HK-2 (cell line): Measurements from ENCODE around the gene ZNF616.
A peak's percentile ranks its signal among the peaks of the same experiment; 100 is the strongest.
"Not testable (repeated sequence)": the region's sequence is repeated elsewhere in the genome, so short reads cannot be mapped to it uniquely, and the experiment has no call there.

Experiments used
- DNase-seq: peaks from one replicate; pipeline ENCODE4 v3.0.0-alpha.2; 2018; ENCODE audit not compliant: unreplicated experiment

ZNF616 gene

GRCh38 chr19:52110780-52111179, 29.0 kb downstream of the ZNF616 start:
- DNase-seq, result no peak

- DNase-seq, result no peak
Measured at GRCh38 chr19:52102782-52103181, 37.0 kb downstream of the ZNF616 start.

- no peak for DNase-seq
Measured at GRCh38 chr19:52101866-52102562, 37.7 kb downstream of the ZNF616 start.

GRCh38 chr19:52099497-52100138, 40.1 kb downstream of the ZNF616 start:
- no peak for DNase-seq

GRCh38 chr19:52096416-52096815, 43.3 kb downstream of the ZNF616 start:
- not testable (repeated sequence) for DNase-seq

- DNase-seq, result peak; percentile 95
Measured at GRCh38 chr19:52095172-52096014, 44.3 kb downstream of the ZNF616 start, which contains the start of gene ZNF841. ZNF841 (minus strand) TSS chr19:52095765; CDS start chr19:52084801, 10,964 bp downstream.

- no peak for DNase-seq
Measured at GRCh38 chr19:52094526-52095130, 45.1 kb downstream of the ZNF616 start.

GRCh38 chr19:52086481-52086880, 53.3 kb downstream of the ZNF616 start:
- no peak for DNase-seq

- DNase-seq, result no peak
Measured at GRCh38 chr19:52070496-52070895, 69.2 kb downstream of the ZNF616 start.

- DNase-seq, result no peak
Measured at GRCh38 chr19:52069653-52070052, 70.1 kb downstream of the ZNF616 start.

GRCh38 chr19:52066258-52066863, 73.4 kb downstream of the ZNF616 start:
- no peak for DNase-seq

GRCh38 chr19:52065399-52065798, 74.3 kb downstream of the ZNF616 start:
- DNase-seq, result no peak
